Small intestine (tissue), 7 donors: Measurements from ENCODE around the gene MLXIPL. TPM values are rescaled to one million over a fixed set of nuclear protein-coding genes. Genes with fewer than 3 reads are reported as not detected.

Experiments used
- DNase-seq, 2 donors: peaks; one replicate each; pipeline versions ENCODE4 v3.0.0 to v3.0.0-alpha.2; 2013
- FAIRE-seq: peaks from 2 replicates; lab custom pipeline; 2012; peaks lifted over from hg19 to GRCh38; lab: Jason Lieb, UNC
- H3K27ac ChIP-seq, 3 donors: one replicate each; pipeline ENCODE4 v1.5.1; 2013; ENCODE audit warnings: low read length in 2 of 3, mild to moderate bottlenecking in 2 of 3, control low read depth in 1 of 3, inconsistent platforms in 1 of 3, low read depth in 1 of 3, moderate library complexity in 1 of 3
- H3K27me3 ChIP-seq, 3 donors: one replicate each; pipeline ENCODE4 v1.6.1; 2013; ENCODE audit warnings: low read length in 3 of 3, inconsistent platforms in 1 of 3; ENCODE audit not compliant: control insufficient read depth in 3 of 3, insufficient read depth in 3 of 3
- H3K36me3 ChIP-seq, 3 donors: one replicate each; pipeline ENCODE4 v1.6.1; 2013; ENCODE audit warnings: low read length in 3 of 3, inconsistent platforms in 1 of 3, low read depth in 1 of 3, mild to moderate bottlenecking in 1 of 3, moderate library complexity in 1 of 3; ENCODE audit not compliant: control insufficient read depth in 3 of 3, insufficient read depth in 2 of 3
- H3K4me1 ChIP-seq, 3 donors: one replicate each; pipeline ENCODE4 v1.6.1; 2013; ENCODE audit warnings: low read length in 2 of 3, inconsistent platforms in 1 of 3, low read depth in 1 of 3, mild to moderate bottlenecking in 1 of 3, moderate library complexity in 1 of 3; ENCODE audit not compliant: control insufficient read depth in 3 of 3, insufficient read depth in 2 of 3
- H3K4me3 ChIP-seq, 3 donors: one replicate each; pipeline ENCODE4 v1.5.1; 2013; ENCODE audit warnings: low read length in 3 of 3, control low read depth in 1 of 3, inconsistent platforms in 1 of 3, low read depth in 1 of 3, mild to moderate bottlenecking in 1 of 3, moderate library complexity in 1 of 3
- H3K9me3 ChIP-seq, 2 donors: one replicate each; pipeline ENCODE4 v1.6.1; 2013; ENCODE audit warnings: low read depth in 1 of 2, low read length in 1 of 2; ENCODE audit not compliant: control insufficient read depth in 2 of 2, insufficient read depth in 1 of 2
- WGBS, 3 donors: extraction: QIAGEN DNeasy Blood & Tissue Kit; methylation state at CpG; one replicate each; pipeline ENCODE4 v1.1.7; 2013; 5-methylcytosine and 5-hydroxymethylcytosine counted together
- polyA plus RNA-seq, 4 donors: library from polyadenylated mRNA; stranded (reverse) in 3 of 4; unstranded in 1 of 4; fragments of 200-250 nt in 3 of 4; fragments of 120-200 nt in 1 of 4; gene quantifications; one replicate each; pipeline versions ENCODE4 v1.2.1 to v1.2.3, GENCODE V29; 2013
- donor health status: healthy with polysubstance abuse.
- donor health status: control.
- donor health status: control.
- donor health status: Bipolar disorder and iron deficiency.
- donor health status: healthy.

The MLXIPL gene
- polyA plus RNA-seq, 4 donors: 95.8 to 208 (median 128) TPM

GRCh38 chr7:73573791-73574190, 50.5 kb downstream of the MLXIPL start:
- Histone ChIP-seq H3K36me3 (peaks cover 21 to 72% (median 27%) of the 10 kb centered on the region in 3 donors), H3K27me3 (no peaks in the 10 kb centered on the region), H3K27ac (no peak overlapping the region), H3K4me3 (no peak overlapping the region), H3K4me1 (peaks cover 0 to 7% (median 7%) of the 10 kb centered on the region in 3 donors), H3K9me3 (peaks cover 0 to 11% of the 10 kb centered on the region in 2 donors)
- DNase-seq: no peak
- 97 to 99% (median 97%) methylated on average over 11 of the region's 11 CpGs for WGBS, 3 donors
- FAIRE-seq: no peak

GRCh38 chr7:73573276-73573675, 51.0 kb downstream of the MLXIPL start:
- WGBS, 3 donors: 95 to 100% (median 95%) methylated on average over 9 of the region's 9 CpGs
- FAIRE-seq: no peak
- Histone ChIP-seq H3K4me1 (peaks cover 0 to 7% (median 7%) of the 10 kb centered on the region in 3 donors), H3K27ac (no peak overlapping the region), H3K36me3 (peaks cover 21 to 76% (median 27%) of the 10 kb centered on the region in 3 donors), H3K27me3 (no peaks in the 10 kb centered on the region), H3K4me3 (no peak overlapping the region), H3K9me3 (peaks cover 0 to 9% of the 10 kb centered on the region in 2 donors)
- no peak for DNase-seq

GRCh38 chr7:73572767-73573186, 51.5 kb downstream of the MLXIPL start:
- Histone ChIP-seq H3K9me3 (peaks cover 0 to 9% of the 10 kb centered on the region in 2 donors), H3K27ac (no peak overlapping the region), H3K27me3 (no peaks in the 10 kb centered on the region), H3K4me1 (peaks cover 0 to 7% (median 7%) of the 10 kb centered on the region in 3 donors), H3K36me3 (peaks cover 21 to 80% (median 27%) of the 10 kb centered on the region in 3 donors), H3K4me3 (no peak overlapping the region)
- DNase-seq (peak in 1 of 2 donors; percentile 75), FAIRE-seq (no peak)
- WGBS, 3 donors: 69 to 78% (median 76%) methylated on average over 6 of the region's 6 CpGs

DNA sequence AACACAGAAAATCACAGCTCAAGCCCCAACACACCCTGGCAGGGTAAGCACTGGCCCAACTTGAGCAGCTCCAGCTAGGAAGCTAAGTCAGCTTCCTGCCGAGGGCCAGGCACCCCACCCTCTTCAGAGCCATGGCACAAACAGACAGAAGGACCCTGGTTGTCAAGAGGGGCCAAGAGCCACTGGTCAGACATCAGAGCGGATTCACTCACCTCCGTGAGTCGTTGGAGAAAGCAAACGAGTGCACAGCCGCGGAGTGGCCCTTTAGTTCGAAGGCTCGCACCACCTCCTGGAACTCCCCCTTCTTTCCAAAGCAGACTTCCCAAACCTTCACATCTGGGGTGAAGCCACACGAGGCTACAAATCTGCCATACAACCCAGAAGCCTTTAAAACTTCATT, 53.3 kb downstream of the MLXIPL start:
- FAIRE-seq: no peak
- peaks cover 21 to 74% (median 27%) of the 10 kb centered on the region in 3 donors for H3K36me3 ChIP-seq
- no peaks in the 10 kb centered on the region for H3K27me3 ChIP-seq
- no peak overlapping the region for H3K4me3 ChIP-seq
- H3K4me1 ChIP-seq: no peaks in the 10 kb centered on the region
- 90 to 95% (median 91%) methylated on average over 10 of the region's 10 CpGs for WGBS, 3 donors
- no peak overlapping the region for H3K27ac ChIP-seq
- no peak for DNase-seq
- H3K9me3 ChIP-seq: peaks cover 0 to 9% of the 10 kb centered on the region in 2 donors

- FAIRE-seq: no peak
- no peak for DNase-seq
- WGBS, 3 donors: 97 to 99% (median 98%) methylated on average over 21 to 22 of the region's 22 CpGs
- H3K27ac ChIP-seq: no peak overlapping the region
- peaks cover 0 to 9% of the 10 kb centered on the region in 2 donors for H3K9me3 ChIP-seq
- no peaks in the 10 kb centered on the region for H3K4me1 ChIP-seq
- no peaks in the 10 kb centered on the region for H3K27me3 ChIP-seq
- H3K4me3 ChIP-seq: no peak overlapping the region
- H3K36me3 ChIP-seq: peaks cover 21 to 69% (median 27%) of the 10 kb centered on the region in 3 donors
Measured at GRCh38 chr7:73570521-73570920, 53.8 kb downstream of the MLXIPL start.

GRCh38 chr7:73569042-73569608, 55.2 kb downstream of the MLXIPL start:
- Histone ChIP-seq H3K27me3 (no peaks in the 10 kb centered on the region), H3K9me3 (peaks cover 0 to 9% of the 10 kb centered on the region in 2 donors), H3K4me1 (no peaks in the 10 kb centered on the region), H3K27ac (no peak overlapping the region), H3K36me3 (peaks cover 21 to 56% (median 24%) of the 10 kb centered on the region in 3 donors), H3K4me3 (no peak overlapping the region)
- no peak for FAIRE-seq
- no peak for DNase-seq
- 77 to 84% (median 78%) methylated on average over 5 of the region's 5 CpGs for WGBS, 3 donors

DNA sequence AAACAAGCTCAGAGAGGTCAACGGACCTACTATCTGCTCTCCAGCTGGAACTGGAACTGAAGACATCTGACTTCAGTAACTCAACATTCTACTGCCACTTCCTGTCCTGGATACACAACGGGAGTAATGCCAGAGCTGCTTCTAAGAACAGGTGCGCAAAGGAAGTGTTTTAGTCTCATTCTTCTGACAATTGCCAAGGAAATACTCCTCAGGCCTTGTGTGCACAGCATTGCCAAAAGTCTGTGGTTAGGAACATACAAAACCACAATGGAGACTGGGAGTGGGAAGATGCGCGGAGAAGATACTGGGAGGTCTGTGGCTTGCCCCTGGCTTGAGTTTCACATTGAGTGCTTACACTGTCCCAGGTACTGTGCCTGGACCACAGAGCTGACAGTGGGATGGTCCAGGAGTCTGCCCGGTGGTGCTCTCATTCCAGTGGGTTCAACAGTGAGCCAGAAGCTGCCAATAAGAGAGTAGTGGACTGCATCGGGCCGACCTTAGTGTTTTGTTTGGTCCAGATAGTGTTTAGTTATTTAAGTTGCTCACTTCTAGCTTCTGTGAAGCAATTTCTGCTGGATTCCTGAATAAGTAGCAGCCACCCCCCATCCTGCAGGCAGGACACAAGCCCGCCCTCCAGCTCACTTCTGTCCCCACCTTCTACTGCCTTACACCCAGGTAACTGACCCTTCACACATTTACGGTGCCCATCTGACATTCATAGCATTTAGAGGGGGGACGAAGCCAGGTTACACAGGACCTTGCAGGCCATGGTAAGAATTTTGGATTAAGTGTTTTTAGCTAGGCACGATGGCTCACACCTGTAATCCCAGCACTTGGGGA, 56.3 kb downstream of the MLXIPL start:
- no peaks in the 10 kb centered on the region for H3K4me1 ChIP-seq
- H3K27me3 ChIP-seq: no peaks in the 10 kb centered on the region
- H3K4me3 ChIP-seq: no peak overlapping the region
- H3K9me3 ChIP-seq: peaks cover 0 to 5% of the 10 kb centered on the region in 2 donors
- DNase-seq (no peak), FAIRE-seq (no peak)
- peak overlapping the region in 1 of 3 donors; percentile 55 for H3K27ac ChIP-seq
- H3K36me3 ChIP-seq: peaks cover 14 to 45% (median 19%) of the 10 kb centered on the region in 3 donors
- 75 to 78% (median 76%) methylated on average over 12 of the region's 12 CpGs for WGBS, 3 donors

DNA sequence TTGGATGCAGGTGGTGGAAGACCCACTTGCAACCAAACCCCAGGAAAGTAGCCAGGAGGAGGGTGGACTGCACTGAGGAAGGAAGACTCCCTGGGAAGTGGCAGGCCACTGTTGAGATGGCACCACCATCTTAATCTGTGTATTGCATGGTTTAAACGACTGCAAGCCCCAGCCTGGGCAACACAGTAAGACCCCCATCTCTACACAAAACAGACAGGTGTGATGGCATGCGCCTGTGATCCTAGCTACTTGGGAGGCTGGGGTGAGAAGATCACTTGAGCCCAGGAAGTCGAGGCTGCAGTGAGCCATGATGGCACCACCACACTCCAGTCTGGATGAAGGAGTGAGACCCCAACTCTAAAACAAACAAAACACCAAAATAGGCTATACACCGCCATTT, 57.2 kb downstream of the MLXIPL start:
- H3K4me3 ChIP-seq: no peak overlapping the region
- FAIRE-seq (no peak), DNase-seq (no peak)
- H3K4me1 ChIP-seq: no peaks in the 10 kb centered on the region
- WGBS, 3 donors: 86 to 89% (median 88%) methylated on average over 4 of the region's 4 CpGs
- no peaks in the 10 kb centered on the region for H3K9me3 ChIP-seq
- no peaks in the 10 kb centered on the region for H3K27me3 ChIP-seq
- peaks cover 11 to 36% (median 15%) of the 10 kb centered on the region in 3 donors for H3K36me3 ChIP-seq
- H3K27ac ChIP-seq: no peak overlapping the region
